Measurements from ENCODE around the gene CYP27C1. TPM values are rescaled to one million over a fixed set of nuclear protein-coding genes. Genes with fewer than 3 reads are reported as not detected.

CYP27C1 gene
- total RNA-seq, 2 donors from 2014 or later = 0.52 TPM; not detected in 1

DNA sequence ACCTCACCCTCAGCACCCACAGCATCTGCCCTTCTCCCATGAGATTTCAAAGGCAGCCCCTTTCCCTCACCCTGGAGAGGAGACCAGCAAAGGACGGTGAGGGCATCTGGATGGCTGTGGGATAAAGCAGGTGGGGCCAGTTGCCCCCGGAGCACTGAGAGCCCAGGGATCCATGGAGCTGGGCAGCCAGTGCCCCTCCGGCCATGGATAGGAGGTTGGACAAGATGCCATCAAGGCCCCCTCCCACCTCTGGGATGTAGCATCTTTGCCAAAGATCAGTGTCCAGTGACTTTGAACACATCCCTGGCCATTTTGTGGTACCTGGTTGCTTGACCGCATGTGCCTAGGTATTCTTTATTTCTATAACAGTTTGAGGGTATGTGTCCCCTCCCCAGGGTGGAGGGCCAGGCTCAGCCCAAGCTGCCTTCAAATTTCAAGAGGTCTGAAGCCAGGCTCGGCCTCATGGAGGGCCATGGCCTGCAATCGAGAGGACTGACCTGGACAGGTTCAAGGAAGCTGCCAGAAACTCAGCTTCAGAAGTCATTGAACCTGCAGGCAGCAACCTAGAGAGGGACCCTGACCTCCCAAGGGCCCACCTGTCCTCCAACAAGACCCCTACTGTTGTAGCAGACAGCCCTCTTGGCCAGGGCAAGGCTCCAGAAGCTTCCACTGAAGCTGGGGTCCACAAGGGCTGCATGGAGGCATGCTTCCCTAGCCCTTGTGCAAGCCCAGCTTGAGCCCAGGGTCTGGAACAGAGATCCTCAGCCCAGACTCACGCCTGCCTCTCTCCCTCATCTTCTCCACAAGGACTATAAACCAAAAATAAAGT is 57.6 kb downstream of the CYP27C1 start:
- DNase-seq (no peak), ATAC-seq (no peak)
- TF ChIP-seq CTCF (IDR thresholded peaks at IDR 0.05) (no peak), POLR2A (IDR thresholded peaks at IDR 0.05) (no peak)
- Histone ChIP-seq H3K4me3 (no peak overlapping the region), H3K4me1 (no peaks in the 10 kb centered on the region), H3K27ac (no peak overlapping the region), H3K9me3 (no peaks in the 10 kb centered on the region), H3K36me3 (replicated peaks in 1 of 2; ENCODE audit: insufficient read depth in 1 of 2, low read depth in 2 of 2) (no peaks in the 10 kb centered on the region), H3K27me3 (no peaks in the 10 kb centered on the region)
- WGBS, 2 donors = 88 to 91% methylated on average over 6 to 7 of the region's 7 CpGs
- intact Hi-C loops (cut with DNase I) = no loop called here

DNA sequence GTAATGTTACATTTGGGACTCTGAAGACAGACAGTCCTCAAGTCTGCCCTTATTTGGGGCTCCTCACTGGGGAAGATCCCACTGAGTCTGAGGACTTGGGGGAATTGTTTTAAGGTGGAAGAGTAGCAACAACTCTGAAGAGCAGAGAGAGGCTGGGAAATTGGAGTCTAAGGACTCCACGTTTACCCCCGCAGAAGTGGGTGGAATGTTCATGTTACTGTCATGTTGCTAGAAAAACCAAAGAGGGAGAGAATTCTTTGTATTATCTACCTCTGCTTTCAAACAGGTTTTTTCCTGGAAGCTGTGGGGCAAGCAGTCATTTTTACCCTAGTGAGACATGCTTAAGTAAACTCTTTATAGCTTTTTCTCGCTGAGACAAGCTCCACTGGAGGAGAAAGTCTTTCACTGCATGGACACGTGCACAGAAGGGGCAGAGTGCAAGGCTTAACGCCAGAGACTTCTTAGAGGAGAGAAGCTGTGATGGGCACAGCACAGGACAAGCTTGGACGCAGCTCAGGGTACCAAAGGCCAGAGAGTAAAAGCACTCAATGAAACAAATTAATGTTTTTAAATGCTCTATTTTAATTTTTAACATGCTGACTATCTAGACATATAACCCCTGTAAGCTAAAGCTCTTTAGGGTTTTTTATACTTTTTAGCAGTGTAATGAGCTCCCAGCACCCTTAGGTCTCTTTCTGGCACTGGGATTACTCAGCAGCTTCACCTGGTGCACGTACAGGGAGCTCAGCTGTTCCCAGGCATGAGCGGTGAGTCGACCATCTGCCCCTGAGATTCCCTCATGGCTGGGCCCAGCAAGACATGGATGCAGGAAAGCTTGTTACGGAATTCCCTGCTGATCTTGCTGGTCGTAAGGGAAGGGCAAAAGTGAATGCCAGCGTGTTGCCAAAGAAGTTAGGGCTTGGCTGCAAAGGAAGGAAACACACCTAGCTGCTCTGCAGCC is 58.6 kb downstream of the CYP27C1 start:
- Histone ChIP-seq H3K36me3 (replicated peaks in 1 of 2; ENCODE audit: insufficient read depth in 1 of 2, low read depth in 2 of 2) (no peaks in the 10 kb centered on the region), H3K4me1 (no peaks in the 10 kb centered on the region), H3K4me3 (no peak overlapping the region), H3K27ac (no peak overlapping the region), H3K27me3 (no peaks in the 10 kb centered on the region), H3K9me3 (no peaks in the 10 kb centered on the region)
- DNase-seq (no peak), ATAC-seq (no peak)
- intact Hi-C loops (cut with DNase I) = no loop called here
- TF ChIP-seq CTCF (IDR thresholded peaks at IDR 0.05) (no peak), POLR2A (IDR thresholded peaks at IDR 0.05) (no peak)
- 59% methylated on average over 12 of the region's 12 CpGs for WGBS, 2 donors

GRCh38 chr2:127160676-127161075 is 59.4 kb downstream of the CYP27C1 start:
- no peak overlapping the region for H3K27ac ChIP-seq
- TF ChIP-seq POLR2A (IDR thresholded peaks at IDR 0.05) = no peak
- TF ChIP-seq CTCF (IDR thresholded peaks at IDR 0.05) = no peak
- DNase-seq (no peak), ATAC-seq (no peak)
- H3K27me3 ChIP-seq = no peaks in the 10 kb centered on the region
- H3K36me3 ChIP-seq (replicated peaks in 1 of 2; ENCODE audit: insufficient read depth in 1 of 2, low read depth in 2 of 2) = no peaks in the 10 kb centered on the region
- no peak overlapping the region for H3K4me3 ChIP-seq
- H3K9me3 ChIP-seq = no peaks in the 10 kb centered on the region
- 45 to 54% methylated on average over 3 of the region's 3 CpGs for WGBS, 2 donors
- no peaks in the 10 kb centered on the region for H3K4me1 ChIP-seq
- intact Hi-C loops (cut with DNase I) = no loop called here

DNA sequence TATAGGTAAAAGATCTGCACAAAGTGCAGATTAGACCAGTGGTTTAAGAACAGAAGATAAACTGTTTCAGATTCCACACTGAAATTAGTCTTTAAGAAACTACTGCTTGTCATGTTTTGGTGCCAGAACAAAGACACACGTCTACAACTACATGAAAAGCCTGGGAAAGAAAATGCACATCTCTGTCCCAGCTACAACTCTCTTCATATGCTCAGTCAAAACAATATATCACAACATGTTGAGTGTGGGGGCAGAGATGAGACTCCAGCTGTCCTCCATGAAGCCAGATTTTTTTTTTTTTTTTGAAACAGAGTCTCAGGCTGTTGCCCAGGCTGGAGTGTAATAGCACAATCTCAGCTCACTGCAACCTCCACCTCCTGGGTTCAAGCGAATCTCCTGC is 60.6 kb downstream of the CYP27C1 start:
- TF ChIP-seq CTCF (IDR thresholded peaks at IDR 0.05) (no peak), POLR2A (IDR thresholded peaks at IDR 0.05) (no peak)
- Histone ChIP-seq H3K27me3 (no peaks in the 10 kb centered on the region), H3K9me3 (no peaks in the 10 kb centered on the region), H3K4me3 (no peak overlapping the region), H3K4me1 (no peaks in the 10 kb centered on the region), H3K27ac (no peak overlapping the region), H3K36me3 (replicated peaks in 1 of 2; ENCODE audit: insufficient read depth in 1 of 2, low read depth in 2 of 2) (no peaks in the 10 kb centered on the region)
- DNase-seq (no peak), ATAC-seq (no peak)
- intact Hi-C loops (cut with DNase I) = no loop called here
- 67 to 69% methylated on average over 2 of the region's 2 CpGs for WGBS, 2 donors
